TTC549 (cell line): ENCODE data around the gene FAM13C.
"Not testable (repeated sequence)": the region's sequence is repeated elsewhere in the genome, so short reads cannot be mapped to it uniquely, and the experiment has no call there.

Experiments used
- FAIRE-seq: peaks from 2 replicates; lab custom pipeline; 2012; peaks lifted over from hg19 to GRCh38; lab: Jason Lieb, UNC

Gene FAM13C

DNA sequence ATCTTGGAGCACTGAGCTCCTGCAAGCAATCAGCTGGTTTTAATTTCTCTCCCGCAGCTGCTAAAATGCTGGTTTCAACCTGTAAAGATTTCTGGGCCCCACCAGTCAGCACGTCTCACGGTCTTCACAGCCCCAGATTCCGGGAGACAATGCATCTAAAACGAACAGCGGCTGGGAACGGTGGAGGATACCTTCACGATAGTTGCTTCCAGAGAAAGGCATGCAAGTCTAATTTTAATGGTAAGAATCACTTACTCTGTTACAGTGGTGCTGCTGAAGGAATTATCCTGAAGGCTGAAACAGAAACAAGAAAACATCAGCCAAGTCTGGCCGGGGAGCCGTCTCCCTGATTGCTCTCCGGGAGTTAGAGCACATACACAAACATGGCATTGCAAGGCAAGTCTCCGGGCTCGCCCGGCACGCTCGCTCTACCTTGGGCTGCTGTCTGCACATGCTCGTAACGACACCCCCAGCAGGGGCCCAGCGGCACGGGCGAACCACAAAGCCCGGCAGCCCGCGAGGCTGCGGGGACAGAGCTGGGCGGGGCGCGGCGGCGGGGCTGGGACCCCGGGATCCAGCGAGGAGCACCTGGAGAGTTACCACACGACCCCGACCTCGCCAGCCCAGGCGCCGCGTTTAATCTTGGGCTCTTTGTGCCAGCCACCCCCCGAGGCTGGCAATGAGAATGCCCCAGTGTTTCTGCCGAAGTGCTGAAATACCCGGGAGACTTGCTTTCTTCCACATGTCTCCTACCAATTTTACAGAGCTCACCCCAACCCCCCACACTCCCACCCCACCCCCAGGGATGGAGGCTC lies at the start of gene FAM13C:
FAM13C (minus strand) TSS at position 406 of the 815 bp plus-strand sequence; CDS start at position 317, 89 bp downstream.
- no peak for FAIRE-seq

DNA sequence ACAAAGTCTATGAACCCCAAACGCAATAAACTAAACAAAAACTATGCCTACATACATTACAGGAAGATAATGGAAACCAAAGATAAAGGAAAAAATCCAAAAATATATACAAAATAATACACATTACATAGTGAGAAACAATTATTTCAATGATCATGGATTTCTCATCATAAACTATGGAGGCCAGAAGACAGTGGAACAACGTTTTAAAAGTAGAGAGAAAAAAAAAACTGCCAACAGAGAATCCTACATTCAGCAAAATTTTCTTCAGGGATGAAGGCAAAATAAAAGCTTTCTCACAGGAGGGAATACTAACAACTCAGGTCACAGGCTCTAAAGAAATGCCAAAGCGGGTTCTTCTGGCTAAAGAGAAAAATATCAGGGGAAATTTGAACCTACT lies 42.9 kb upstream of the FAM13C start:
- FAIRE-seq: no peak

DNA sequence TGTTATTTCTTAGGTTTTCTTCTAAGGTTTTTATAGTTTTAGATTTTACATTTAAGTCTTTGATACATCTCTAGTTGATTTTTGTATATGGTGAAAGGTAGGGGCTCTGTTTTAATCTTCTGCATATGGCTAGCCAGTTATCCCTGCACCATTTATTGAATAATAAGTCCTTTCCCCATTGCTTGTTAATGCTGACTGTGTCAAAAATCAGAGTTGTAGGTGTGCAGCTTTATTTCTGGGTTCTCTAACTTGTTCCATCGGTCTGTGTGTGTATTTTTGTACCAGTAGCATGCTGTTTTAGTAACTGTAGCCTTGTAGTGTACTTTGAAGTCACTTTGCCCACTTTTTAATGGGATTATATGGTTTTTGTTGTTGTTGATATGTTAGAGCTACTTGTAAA lies 37.9 kb upstream of the FAM13C start:
- no peak for FAIRE-seq

DNA sequence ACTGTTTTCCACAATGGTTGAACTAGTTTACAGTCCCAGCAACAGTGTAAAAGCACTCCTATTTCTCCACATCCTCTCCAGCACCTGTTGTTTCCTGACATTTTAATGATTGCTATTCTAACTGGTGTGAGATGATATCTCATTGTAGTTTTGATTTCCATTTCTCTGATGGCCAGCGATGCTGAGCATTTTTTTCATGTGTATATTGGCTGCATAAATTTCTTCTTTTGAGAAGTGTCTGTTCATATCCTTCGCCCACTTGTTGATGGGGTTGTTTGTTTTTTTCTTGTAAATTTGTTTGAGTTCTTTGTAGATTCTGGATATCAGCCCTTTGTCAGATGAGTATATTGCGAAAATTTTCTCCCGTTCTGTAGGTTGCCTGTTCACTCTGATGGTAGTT lies 37.0 kb upstream of the FAM13C start:
- not testable (repeated sequence) for FAIRE-seq

DNA sequence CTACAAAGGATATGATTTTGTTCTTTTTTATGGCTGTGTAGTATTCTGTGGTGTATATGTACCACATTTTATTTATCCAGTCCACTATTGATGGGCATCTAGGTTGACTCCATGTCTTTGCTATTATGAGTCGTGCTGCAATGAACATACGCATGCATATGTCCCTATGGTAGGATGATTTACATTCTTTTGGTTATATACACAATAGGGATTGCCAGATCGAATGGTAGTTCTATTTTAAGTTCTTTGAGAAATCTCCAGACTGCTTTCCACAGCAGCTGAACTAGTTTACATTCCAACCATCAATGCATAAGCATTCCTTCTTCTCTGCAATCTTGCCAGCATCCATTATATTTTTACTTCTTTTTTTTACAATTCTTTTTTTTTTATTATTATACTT lies 35.6 kb upstream of the FAM13C start:
- FAIRE-seq: no peak

DNA sequence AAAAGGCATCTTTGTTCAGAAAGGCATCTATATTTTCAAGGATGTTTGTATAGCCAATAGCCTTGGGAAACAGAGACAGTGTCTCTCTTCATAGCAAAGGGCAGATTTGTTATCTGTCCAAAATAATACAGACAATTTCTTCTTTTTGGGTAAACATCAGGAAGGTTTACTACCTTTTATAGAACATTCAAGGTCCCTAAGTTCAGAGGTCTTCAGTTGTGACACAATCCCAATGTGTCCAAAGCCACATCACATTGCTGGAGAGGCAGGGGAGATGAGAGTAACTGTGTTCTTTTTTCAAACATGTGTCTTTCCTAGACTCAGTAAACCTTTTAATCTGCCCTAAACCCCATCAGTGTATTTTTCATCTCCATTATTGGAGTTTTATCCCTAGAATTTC lies 33.6 kb upstream of the FAM13C start:
- FAIRE-seq: no peak

DNA sequence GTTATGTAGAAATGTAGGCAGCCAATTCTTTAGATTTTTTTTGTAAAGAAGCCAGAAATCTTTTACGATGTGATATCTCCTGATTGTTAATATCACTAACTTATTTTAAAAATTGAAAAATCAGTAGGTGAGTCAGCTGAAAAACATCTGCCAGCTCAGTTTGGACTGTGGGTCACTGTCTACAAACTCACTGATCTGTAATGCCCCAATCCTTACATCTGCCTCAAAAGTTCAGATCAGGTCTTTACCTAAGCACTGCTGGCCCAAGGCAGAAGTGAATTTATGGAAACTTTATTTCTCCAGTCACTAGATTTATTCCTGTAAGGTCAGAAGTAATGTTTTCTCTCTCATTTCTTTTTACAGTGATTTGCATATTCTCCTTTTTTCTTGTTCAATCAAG lies 31.0 kb upstream of the FAM13C start:
- no peak for FAIRE-seq

DNA sequence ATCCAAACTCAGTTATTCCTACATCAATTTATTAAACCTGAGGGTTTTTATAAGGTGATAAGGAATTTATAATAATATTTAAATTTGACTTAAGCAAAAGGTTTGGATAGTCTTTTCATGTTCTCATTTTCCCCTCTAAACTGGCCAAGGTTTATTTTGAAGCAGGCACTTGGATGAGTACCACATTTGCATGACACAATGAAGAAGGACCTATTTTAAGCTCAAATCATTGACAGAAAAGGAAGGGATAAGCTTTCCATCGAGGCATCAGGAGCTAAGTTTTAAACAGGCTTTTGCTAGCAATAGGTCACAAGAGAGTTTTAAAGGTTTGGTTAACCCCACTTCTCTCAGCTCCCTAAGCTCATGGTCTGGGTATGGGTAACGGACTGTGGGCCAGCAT lies 28.7 kb upstream of the FAM13C start:
- no peak for FAIRE-seq

DNA sequence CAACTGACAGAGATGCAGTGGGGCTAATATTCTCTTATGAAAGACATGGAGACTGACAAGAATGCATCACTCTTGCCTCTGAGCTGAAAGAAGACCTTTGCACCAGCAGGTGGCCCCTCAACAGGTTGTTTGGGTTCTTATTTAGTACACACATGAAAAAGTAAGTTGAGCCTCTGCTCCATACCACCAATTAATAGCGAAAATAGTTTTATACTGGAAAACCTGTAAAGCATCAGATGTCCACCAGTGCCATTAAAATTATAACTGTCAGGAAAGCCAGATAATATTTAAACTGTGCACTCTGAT lies 26.3 kb upstream of the FAM13C start:
- no peak for FAIRE-seq

DNA sequence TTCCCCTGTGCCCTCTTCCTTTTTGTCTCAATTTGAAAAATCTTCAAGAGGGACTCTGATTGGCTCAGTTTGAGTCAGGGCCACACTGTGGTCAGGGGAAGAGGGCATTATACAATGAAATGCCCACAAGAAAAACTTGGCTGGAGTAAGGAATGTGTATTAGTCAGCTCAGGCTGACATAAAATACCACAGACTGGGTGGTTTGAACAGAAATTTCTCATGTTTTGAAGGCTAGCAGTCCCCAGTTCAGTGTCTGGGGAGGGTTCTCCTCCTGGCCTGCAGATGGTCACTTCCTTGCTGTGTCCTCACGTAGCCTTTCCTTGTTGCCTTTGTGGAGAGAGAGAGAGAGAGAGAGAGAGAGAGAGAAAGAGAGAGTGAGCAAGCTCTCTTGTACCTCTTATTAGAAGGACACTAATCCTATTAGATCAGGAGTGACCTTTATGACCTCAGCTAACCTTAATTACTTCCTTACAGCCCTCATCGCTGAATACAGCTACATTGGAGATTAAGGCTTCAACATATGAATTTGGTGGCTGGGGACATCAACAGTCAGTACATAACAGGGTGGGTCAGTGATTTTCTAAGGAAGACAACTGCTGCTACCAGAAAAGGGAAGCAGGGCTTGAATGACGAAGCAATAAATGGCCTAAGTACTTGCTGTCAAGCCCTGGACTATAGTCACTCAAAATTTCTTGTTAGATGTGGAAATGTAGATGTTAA lies 25.8 kb upstream of the FAM13C start:
- no peak for FAIRE-seq

DNA sequence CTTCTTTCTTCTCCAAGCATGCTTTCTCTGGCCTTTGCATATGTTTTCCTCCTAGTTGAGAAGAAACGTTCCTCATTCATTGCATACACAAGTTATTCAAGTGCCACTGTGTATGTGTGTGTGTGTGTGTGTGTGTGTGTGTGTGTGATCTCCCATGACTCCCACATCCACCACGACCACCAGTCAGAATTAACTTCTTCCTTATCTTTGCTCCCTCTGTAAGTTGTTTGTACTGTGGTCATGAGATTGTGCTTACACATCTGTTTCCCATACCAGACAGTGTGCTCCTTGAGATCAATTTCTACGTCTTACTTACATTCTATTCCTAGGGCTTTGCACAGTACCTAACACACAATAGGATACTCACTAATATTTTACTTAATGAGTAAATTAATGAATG lies 22.4 kb upstream of the FAM13C start:
- no peak for FAIRE-seq

DNA sequence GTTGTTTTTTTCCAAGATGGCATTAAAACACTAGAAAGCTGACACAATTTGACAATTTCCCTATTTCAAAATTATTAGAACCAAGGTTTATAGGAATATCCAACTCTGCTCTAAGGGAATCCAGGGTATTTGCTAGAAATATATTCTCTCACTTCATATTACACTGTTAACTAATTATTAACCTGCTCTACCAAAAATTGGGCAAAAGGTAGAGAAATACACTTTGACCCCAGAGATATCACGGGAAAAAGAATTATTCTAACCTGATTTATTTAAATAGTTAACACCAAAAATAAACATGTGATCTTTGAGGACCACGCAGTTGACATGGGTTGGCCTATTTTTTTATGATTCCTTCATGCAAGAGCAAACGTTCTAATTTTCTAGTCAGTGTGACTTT lies 21.6 kb upstream of the FAM13C start:
- no peak for FAIRE-seq

DNA sequence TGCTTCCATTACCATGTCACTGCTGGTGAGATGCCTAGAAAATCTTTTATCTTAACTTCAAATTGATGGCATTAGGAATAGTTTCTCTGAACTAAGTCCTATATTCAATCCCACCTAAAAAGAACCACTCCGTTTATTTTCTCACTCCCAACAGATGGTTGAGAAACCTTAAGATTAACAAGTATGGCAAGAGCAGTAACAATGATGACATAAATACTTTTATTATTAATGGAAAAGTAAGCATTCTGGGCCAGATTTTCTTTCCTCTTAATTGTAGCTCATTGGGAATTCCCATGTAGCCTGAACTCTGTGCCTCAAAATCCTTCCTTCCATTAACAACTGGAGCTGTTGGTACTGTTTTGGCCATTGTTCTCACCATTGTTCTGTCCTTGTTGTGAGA lies 21.1 kb upstream of the FAM13C start:
- no peak for FAIRE-seq

DNA sequence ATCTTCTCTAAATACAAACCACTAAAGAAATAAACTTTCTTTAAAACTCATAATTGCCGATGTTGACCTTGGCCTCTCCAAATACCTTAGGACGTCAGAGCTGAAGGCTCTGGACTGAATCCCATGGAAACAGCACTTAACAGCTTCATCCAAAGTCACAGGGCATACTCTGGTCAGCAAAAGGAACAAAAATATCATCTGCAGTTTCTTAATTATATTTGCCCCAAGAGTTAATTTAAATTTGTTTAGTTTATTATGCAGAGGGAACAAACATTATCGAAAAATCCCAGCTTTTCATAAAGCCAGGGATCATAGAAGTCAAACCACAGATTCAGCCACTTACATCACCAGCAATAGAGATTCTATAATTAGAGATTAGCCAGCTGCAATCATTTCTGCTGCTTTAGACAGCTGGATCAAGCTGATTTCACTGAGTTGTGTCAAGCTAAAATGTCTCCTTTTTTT lies 20.5 kb upstream of the FAM13C start:
- no peak for FAIRE-seq

DNA sequence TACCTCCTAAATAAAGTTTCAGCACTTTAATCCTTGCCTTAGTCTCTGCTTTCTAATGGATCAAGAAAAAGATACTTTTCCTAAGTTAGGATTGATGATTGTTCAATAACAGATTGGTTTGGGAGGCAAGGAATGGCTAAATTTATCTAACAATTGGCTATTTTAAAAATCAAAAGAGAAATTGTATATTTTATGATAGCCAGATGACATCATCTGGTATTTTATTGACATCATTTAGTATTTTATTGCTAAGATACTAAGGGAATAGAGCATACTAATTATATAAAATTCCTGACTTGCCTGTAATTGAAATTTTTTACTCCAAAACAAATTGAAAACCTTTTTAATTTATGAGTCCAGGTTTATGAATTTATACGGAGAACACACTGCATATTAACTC lies 19.3 kb upstream of the FAM13C start:
- FAIRE-seq: no peak

DNA sequence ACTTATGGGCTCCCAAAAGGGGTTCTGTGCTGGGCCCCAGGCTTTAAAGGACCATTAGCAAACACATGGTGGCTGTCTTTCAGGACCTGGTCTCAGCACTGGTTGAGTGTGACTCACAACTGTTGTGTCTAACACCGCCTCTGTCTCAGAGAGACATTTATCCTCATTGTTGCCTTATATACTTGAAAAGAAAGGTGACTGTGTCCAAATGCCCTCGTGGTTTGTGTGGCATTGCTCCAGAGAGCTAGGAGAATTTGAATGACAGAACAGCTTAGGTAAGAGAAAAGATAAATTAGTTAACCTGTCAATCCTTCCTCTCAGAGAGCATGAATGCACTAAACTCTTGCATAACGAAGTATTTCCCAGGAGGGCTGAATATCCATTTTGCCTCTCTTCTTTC lies 14.5 kb upstream of the FAM13C start:
- FAIRE-seq: no peak

DNA sequence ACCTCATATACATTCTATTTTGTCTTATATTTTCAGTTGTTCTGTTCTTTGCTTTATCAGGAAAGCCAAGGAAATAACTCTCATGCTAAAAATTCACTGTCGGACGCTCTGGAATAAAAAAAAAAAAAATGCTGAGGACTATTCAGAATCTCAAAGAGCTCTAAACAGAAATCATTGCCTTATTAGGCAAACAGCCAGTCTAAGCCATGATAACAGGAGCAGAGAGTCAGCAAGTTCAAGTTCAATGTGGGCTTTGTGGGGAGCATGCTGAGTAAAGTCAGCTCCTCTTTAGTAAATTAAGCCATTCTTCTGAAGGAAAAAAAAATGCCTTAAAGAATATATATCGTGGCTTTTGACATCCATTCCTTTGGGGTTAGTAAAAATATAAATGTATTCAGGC lies 13.6 kb upstream of the FAM13C start:
- FAIRE-seq: no peak

DNA sequence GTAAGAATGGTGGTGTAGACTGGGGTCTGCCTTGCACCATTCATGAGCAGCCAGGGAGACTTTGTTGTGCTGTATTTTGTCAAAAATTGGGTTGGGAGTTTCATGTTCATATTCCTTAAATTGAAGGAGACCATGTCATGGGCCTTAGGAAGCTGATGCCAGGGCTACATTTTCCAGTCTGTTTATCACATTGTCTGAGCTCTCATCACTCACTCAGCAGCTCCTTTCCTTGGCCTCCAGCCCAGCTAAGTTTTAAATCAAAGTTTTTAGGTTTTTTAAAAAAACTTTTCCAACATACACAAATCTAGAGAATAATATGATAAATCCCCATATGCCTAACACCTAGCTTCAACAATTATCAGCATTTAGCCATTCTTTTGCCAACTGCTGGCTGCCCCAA lies 12.6 kb upstream of the FAM13C start:
- FAIRE-seq: no peak

DNA sequence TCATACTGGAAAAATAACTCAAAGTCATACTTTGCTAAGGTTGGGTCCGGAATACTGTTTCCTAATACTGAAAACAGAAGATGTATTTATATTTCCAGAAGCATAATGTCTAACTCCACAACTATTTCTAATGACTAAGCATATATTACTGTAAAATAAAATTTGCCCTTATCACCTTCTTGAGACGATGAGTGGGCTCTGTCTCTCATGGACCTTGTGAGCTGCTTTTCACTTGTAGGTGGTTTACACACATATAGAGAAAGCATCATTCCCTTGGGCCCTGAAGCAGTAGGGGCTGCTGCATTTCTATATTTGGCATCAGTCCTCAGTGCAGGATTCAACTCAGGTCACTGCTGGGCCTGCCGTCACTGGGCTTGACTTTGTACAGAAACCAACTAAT lies 10.7 kb upstream of the FAM13C start:
- FAIRE-seq: no peak

DNA sequence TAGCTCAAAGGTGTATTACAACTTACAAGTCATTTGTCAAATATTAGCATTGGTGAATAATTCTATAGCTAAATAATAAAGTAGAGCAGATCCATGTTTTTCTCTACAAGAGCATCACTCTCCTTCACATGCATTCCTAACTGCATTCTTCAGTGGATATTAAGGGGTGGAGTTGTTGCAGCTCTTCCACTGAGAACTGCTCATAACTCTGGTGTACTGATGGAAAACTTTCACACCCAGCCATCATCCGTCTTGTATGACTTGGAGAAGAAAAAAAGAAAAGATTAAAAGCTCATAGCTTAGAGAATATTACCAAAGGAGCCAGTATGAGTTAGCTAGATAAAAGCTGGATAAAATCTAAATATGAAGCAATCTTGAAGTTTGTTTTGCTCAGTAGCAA lies 10.2 kb upstream of the FAM13C start:
- no peak for FAIRE-seq

DNA sequence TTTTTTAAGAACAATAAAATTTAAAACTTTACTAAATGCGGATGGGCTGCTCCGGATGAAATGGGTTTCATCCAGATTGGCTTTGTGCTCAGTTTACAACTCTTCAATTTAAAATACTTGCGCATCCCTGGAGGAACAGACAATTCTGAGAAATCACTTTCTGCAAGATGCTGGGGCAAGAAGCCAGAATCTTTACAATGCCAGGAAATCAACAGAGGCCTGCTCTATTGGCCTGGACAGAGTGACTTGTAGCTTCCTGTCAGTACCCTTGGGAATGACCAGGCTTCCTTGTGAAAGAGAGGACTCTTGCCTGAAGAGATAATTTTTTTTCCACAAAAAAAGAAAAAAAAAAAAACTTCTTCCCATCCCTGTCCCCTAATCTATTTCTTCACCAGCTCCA lies 3.9 kb upstream of the FAM13C start:
- FAIRE-seq: no peak

DNA sequence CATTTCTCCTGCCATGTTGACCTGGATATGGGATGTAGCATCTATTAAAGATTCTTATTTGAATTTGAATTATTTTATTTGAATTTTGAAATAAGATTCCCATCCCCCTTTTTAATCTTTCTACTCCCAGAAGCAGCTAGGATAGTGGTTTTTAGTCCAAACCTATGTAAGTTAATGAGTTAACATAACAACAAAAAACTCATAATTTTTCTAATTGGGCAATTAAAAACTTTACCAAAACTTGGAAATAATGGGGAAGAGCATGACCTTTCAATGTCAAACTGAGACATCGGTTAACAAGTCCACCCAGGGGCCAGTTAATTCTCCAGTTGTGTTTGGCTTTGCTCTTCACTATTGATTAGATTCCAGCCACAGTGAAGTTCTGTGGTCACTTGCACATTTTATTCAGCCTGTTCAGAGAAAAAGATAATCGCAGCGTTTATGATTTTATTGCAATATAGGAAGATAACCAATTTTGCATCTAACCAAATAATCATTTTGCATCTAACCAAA lies 1.2 kb upstream of the FAM13C start:
- FAIRE-seq: no peak

DNA sequence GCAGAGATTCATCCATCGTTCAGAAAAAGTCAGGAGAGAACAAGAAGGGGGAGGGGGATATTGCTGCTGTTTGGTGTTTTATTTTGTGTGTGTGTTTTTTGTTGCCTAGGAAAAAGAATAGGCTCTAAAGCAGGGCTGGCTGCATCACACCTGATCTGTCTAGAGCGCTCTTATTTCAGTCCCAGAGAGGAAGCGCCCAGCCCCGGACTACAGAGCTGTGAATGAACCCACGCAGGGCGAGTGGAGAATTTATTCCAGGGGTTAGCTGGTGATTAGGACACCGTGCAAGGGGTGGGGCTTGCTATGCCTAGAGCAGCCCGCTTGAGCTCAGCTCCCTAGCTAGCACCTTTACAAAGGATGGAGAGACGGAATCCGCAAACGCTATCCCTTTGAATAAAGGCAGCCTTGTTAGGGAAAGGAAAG lies 621 bp upstream of the FAM13C start:
- FAIRE-seq: no peak

DNA sequence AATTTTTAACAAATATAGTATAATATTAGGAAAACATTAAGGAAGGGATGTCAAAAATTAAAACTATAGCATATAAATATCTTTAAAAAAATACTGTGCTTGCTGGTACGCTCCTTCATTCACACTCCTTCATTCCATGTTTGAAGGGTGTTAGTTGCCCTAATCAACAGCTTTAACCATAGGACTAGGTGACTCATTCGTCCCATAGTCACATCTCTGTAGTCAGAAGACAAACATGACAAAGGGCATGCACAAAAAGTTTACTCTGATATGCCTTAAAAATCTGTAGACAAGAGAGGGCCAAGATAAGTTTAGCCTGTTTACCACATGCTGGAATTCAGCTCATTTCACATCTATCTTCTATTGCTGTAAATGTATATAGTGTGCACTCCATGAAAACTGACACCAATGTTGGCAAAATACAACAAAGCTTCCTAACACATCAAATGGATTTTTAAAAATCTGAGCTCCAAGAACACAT lies 646 bp downstream of the FAM13C start:
- FAIRE-seq: no peak
